Spinal cord (tissue), 10 donors: Measurements from ENCODE around the gene CD151. TPM values are rescaled to one million over a fixed set of nuclear protein-coding genes. Genes with fewer than 3 reads are reported as not detected.

Experiments used
- DNase-seq, 6 donors: peaks; one replicate each; pipeline versions ENCODE4 v3.0.0 to v3.0.0-alpha.2; 2013 to 2015; ENCODE audit warnings: low spot score in 6 of 6, low read depth in 4 of 6
- H3K27ac ChIP-seq: one replicate; pipeline ENCODE4 v1.5.1; 2013; ENCODE audit warnings: low read depth, low read length, control low read depth
- H3K27me3 ChIP-seq: one replicate; pipeline ENCODE4 v1.6.1; 2013; ENCODE audit warnings: low read length; ENCODE audit not compliant: control insufficient read depth, insufficient read depth
- H3K36me3 ChIP-seq: one replicate; pipeline ENCODE4 v1.6.1; 2013; ENCODE audit warnings: low read length; ENCODE audit not compliant: control insufficient read depth, insufficient read depth
- H3K4me1 ChIP-seq: one replicate; pipeline ENCODE4 v1.6.1; 2013; ENCODE audit warnings: low read length; ENCODE audit not compliant: control insufficient read depth, insufficient read depth
- H3K4me3 ChIP-seq: one replicate; pipeline ENCODE4 v1.5.1; 2013; ENCODE audit warnings: low read depth, low read length, control low read depth
- H3K9me3 ChIP-seq: one replicate; pipeline ENCODE4 v1.6.1; 2013; ENCODE audit warnings: low read length; ENCODE audit not compliant: control insufficient read depth, insufficient read depth
- WGBS: methylation state at CpG from one replicate; pipeline ENCODE4 v1.1.5; 2013; ENCODE audit warnings: missing lambda C conversion rate; ENCODE audit not compliant: insufficient coverage; 5-methylcytosine and 5-hydroxymethylcytosine counted together
- long read RNA-seq, 4 donors: transcript quantifications; one replicate each; lab custom pipeline, GENCODE V29; 2026
- polyA plus RNA-seq, 2 donors: library from polyadenylated mRNA; unstranded; fragments of 120-200 nt; gene quantifications; one replicate each; pipeline ENCODE4 v1.2.1, GENCODE V29; 2013; ENCODE audit not compliant: insufficient read length in 2 of 2
- total RNA-seq, 2 donors: library from RNA; depleted of rRNA in 1 of 2; stranded (reverse); fragments of 120-200 nt in 1 of 2; fragments of >200 nt in 1 of 2; gene quantifications; one replicate each; pipeline versions ENCODE4 v1.2.3 to v1.2.4, GENCODE V29; 2013 to 2014
- donor health status: healthy.

Gene CD151
- 100 to 1,000 TPM in 1 of 2 donors, 10 to 100 TPM in 1; 71.8 to 185 TPM for total RNA-seq
- polyA plus RNA-seq, result 100 to 1,000 TPM in 1 of 2 donors, 10 to 100 TPM in 1; 95.4 to 134 TPM
- long read RNA-seq, donor 1, transcript CD151-203 (8 exons, 1,486 nt), result major isoform, 24 of 65 reads
- long read RNA-seq, donor 1, transcript CD151-202 (9 exons, 1,658 nt), result minor isoform, 19 of 65 reads
- long read RNA-seq, donor 1, partial matches to known transcripts, result 15 of 65 reads
- long read RNA-seq, donor 1, other reads (novel, unspliced or antisense), result 0 of 65 reads
- long read RNA-seq, donor 2, transcript CD151-202 (9 exons, 1,658 nt), result minor isoform, 6 of 18 reads
- long read RNA-seq, donor 2, transcript CD151-203 (8 exons, 1,486 nt), result major isoform, 9 of 18 reads
- long read RNA-seq, donor 2, partial matches to known transcripts, result 0 of 18 reads
- long read RNA-seq, donor 2, other reads (novel, unspliced or antisense), result 0 of 18 reads
- long read RNA-seq, donor 3, transcript CD151-203 (8 exons, 1,486 nt), result major isoform, 23 of 179 reads
- long read RNA-seq, donor 3, partial matches to known transcripts, result 151 of 179 reads
- long read RNA-seq, donor 3, other reads (novel, unspliced or antisense), result 0 of 179 reads
- long read RNA-seq, donor 4, transcript CD151-202 (9 exons, 1,658 nt), result major isoform, 56 of 180 reads
- long read RNA-seq, donor 4, transcript CD151-201 (9 exons, 1,545 nt), result minor isoform, 6 of 180 reads
- long read RNA-seq, donor 4, transcript CD151-203 (8 exons, 1,486 nt), result minor isoform, 34 of 180 reads
- long read RNA-seq, donor 4, partial matches to known transcripts, result 76 of 180 reads
- long read RNA-seq, donor 4, other reads (novel, unspliced or antisense), result 8 of 180 reads

DNA sequence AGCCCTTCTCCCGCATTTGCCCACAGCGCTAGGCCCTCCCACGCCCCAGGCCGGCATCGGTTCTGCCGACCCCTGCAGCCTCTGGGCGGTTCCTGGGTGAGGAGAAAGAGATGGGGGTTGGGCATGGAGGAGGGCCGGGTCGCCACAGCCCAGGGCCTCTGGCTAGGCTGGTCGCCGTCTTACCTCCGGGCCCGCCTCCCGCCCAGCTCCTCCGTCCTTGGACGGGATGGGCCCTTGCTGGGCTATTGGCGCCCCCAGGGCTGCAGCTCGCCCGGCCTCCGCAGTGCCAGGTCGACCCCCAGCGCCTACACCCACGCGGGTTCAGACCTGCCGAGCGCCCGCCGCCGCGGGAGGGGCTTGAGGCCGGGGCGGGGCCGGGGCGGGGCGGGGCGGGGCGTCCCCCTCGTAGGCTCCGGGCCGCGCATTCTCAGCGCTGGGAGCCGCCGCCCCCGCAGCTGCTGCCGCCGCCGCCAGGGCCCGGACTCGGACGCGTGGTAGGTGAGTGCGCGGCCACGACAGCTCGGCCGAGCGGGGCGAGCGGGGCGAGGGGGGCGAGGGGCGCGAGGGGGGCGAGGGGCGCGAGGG, at the start of gene CD151:
CD151 (plus strand) TSS at position 424 of the 585 bp plus-strand sequence. CDS start 3,118 bp downstream, outside the sequence.
- H3K4me3 ChIP-seq, result peak within 1 kb of the TSS; percentile 65
- peaks cover 73% of the 10 kb centered on the region for H3K4me1 ChIP-seq
- H3K36me3 ChIP-seq, result peaks cover 38% of the 10 kb centered on the region
- H3K27ac ChIP-seq, result peak within 1 kb of the TSS; percentile 57
- no peaks in the 10 kb centered on the region for H3K9me3 ChIP-seq
- under 1% methylated on average over 44 of the region's 67 CpGs for WGBS
- DNase-seq, result peak in 2 of 6 donors; percentile 78 to 80
- H3K27me3 ChIP-seq, result peaks cover 48% of the 10 kb centered on the region

- Histone ChIP-seq H3K36me3 (peaks cover 65% of the 10 kb centered on the region), H3K27me3 (no peaks in the 10 kb centered on the region), H3K4me3 (no peak overlapping the region), H3K27ac (peak overlapping the region; percentile 36), H3K4me1 (peaks cover 45% of the 10 kb centered on the region), H3K9me3 (no peaks in the 10 kb centered on the region)
- WGBS, result 6% methylated on average over 20 of the region's 24 CpGs
- peak in 2 of 6 donors; percentile 83 to 95 for DNase-seq
These were observed 49.2 kb upstream of the CD151 start for GRCh38 chr11:783581-784015.

GRCh38 chr11:786235-787083, 46.3 kb upstream of the CD151 start:
- WGBS, result 73% methylated on average over 23 of the region's 24 CpGs
- no peak for DNase-seq
- Histone ChIP-seq H3K4me3 (no peak overlapping the region), H3K27me3 (peaks cover 3% of the 10 kb centered on the region), H3K27ac (no peak overlapping the region), H3K9me3 (no peaks in the 10 kb centered on the region), H3K4me1 (peaks cover 49% of the 10 kb centered on the region), H3K36me3 (peaks cover 59% of the 10 kb centered on the region)

- no peak for DNase-seq
- WGBS, result 90% methylated on average over 10 of the region's 24 CpGs
- no peak overlapping the region for H3K4me3 ChIP-seq
- peaks cover 49% of the 10 kb centered on the region for H3K4me1 ChIP-seq
- H3K36me3 ChIP-seq, result peaks cover 59% of the 10 kb centered on the region
- H3K9me3 ChIP-seq, result no peaks in the 10 kb centered on the region
- no peak overlapping the region for H3K27ac ChIP-seq
- H3K27me3 ChIP-seq, result peaks cover 3% of the 10 kb centered on the region
These were observed 45.6 kb upstream of the CD151 start for GRCh38 chr11:787084-787675.

GRCh38 chr11:788009-788640, 44.6 kb upstream of the CD151 start:
- no peak overlapping the region for H3K4me3 ChIP-seq
- 82% methylated on average over 25 of the region's 28 CpGs for WGBS
- DNase-seq, result no peak

DNA sequence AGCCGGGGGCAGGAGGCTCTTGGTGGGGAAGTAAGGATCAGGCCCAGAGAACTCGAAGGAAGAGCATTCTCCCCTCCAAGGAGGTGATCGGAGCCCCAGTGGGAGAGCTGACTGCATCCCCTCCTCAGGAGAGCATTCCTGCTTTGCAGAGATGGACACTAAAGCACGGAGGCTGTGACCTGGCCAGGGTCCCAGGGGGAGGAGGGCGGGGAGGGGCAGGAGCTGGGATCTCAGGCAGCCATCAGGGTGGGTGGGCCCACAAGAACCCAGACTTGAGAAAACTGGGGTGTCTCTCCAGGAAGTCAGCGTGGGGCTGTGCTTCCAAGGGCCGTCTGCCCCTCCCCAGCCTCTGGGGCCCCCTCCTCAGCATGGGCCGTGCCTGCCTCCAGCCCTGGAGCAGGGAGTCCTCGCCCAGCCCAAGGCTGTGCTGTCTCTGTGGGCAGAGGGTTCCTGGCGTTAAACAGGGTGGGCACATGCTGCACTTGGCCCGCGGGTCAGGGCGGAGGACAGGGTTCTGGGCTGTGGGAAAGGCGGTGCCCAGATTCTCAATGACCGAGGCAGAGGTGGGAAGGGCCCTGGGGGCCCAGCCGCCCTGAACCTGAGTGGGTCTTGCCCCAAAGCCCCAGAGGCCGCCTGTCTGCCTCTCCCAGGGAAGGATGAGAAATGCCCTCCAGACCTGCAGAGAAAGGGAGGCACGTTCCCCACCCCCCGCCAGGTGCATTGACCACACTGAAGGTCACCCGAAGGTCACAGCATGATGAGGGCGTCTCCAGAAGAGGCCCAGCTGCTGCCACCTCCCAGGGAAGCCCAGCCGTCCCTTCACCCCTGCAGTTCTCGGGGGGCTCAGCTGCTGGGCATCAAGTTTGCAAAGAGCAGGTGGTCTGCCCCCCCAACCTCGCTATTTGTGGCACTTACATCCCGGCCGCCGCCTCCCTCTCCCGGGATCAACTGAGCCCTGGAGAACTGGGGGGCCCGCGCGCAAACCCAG, 43.5 kb upstream of the CD151 start:
- no peak for DNase-seq
- Histone ChIP-seq H3K4me3 (peak overlapping the region; percentile 39), H3K27me3 (peaks cover 3% of the 10 kb centered on the region), H3K27ac (peak overlapping the region; percentile 25), H3K9me3 (no peaks in the 10 kb centered on the region), H3K36me3 (peaks cover 74% of the 10 kb centered on the region), H3K4me1 (peaks cover 38% of the 10 kb centered on the region)
- 20% methylated on average over 28 of the region's 31 CpGs for WGBS

More at GRCh38 chr11:788009-788640, 44.6 kb upstream of the CD151 start:
- H3K4me1 ChIP-seq, result peaks cover 42% of the 10 kb centered on the region
- no peaks in the 10 kb centered on the region for H3K9me3 ChIP-seq
- peaks cover 3% of the 10 kb centered on the region for H3K27me3 ChIP-seq
- peaks cover 63% of the 10 kb centered on the region for H3K36me3 ChIP-seq
- no peak overlapping the region for H3K27ac ChIP-seq

- Histone ChIP-seq H3K27ac (peak within 1 kb of the TSS; percentile 25), H3K9me3 (no peaks in the 10 kb centered on the region), H3K4me1 (peaks cover 45% of the 10 kb centered on the region), H3K27me3 (peaks cover 3% of the 10 kb centered on the region), H3K4me3 (peak within 1 kb of the TSS; percentile 39), H3K36me3 (peaks cover 79% of the 10 kb centered on the region)
- WGBS, result 2% methylated on average over 38 of the region's 44 CpGs
- peak in 2 of 6 donors; percentile 91 to 92 for DNase-seq
These were observed 42.8 kb upstream of the CD151 start, which contains the start of gene CEND1 for GRCh38 chr11:789943-790342. TSS of gene CEND1 (minus strand) at chr11:790090. CDS start at chr11:788576, 1,514 bp downstream.
